ENCODE results near the gene TEX2. TPM values are rescaled to one million over a fixed set of nuclear protein-coding genes. Genes with fewer than 3 reads are reported as not detected.

Gene TEX2
- total and polyA plus RNA-seq, 9 of the 15 experiments (the other 6 are each of a cell fraction or from before 2014, with no cell fraction given) = 4.1 to 27.6 (median 19.3) TPM

DNA sequence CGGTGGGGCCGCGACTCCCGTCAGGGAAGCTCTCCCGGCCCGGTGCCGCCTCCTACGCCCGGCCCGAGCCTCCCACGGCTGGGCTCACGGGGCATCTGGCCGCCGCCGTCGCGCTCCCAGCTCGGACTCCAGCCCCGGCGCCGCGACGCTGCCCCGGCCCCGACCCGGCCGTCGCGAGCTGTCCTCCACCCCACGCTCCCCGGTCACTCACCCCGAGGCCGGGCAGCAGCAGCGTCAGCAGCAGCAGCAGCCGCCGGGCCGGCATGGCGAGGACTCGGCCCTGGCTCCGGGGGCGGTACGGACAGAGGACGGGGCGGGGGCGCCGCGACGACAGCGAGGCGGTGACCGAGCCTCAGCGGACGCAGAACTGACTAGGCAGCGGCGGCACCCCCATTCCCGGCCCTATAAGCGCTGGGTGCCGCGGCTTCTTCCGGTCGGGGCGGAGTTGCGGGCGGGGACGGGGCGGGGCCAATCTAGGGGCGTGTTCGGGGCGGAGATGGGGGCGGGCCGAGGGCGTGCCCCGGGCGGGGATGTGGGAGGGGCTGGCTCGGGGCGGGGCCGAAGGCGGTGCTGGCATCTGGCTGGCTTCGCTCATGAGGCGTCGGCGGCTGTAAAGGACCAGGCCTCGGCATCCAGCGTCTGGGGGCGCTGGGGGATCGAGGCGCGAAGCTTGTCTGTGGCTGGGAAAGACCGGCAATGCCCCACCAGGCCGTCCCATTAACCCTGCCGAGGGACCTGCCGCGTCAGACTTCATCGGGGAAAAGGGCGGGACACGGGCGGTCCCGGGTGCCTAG, 133.1 kb downstream of the TEX2 start, which contains the start of gene ERN1:
Gene ERN1, minus strand, starts transcription at position 380 of the 794 bp plus-strand sequence. Its CDS starts 115 bp downstream, at position 265.
- intact Hi-C loops (cut with micrococcal nuclease) (loop anchor here (1.0 to 5.0 kb wide), 3 partner anchors 48 to 213 kb away; partner anchors contain the start of gene GH1), in situ Hi-C loops (cut with MboI) (loop anchor here (5.0 to 10.0 kb wide), 3 partner anchors 68 to 218 kb away; partner anchors contain the start of gene CSHL1)
- Histone ChIP-seq H3K79me2 (ENCODE audit: control insufficient read depth, insufficient read depth, low read length) (peaks cover 37% of the 10 kb centered on the region), H3K4me1 (replicated peaks in 1 of 2; ENCODE audit: control insufficient read depth in 2 of 2, insufficient read depth in 2 of 2, low read length in 2 of 2) (peaks cover 16 to 19% of the 10 kb centered on the region in 2 experiments; a peak in 4 of 5 replicates), H3K9me1 (ENCODE audit: control insufficient read depth, insufficient read depth, low read length) (peaks cover 3% of the 10 kb centered on the region), H4K20me1 (replicated peaks; ENCODE audit: control insufficient read depth, insufficient read depth, low read length) (no peaks in the 10 kb centered on the region), H3K9ac (ENCODE audit: insufficient read depth in 1 of 2, low read depth in 2 of 2, low read length in 2 of 2) (peak within 1 kb of the TSS; percentile 84 to 95), H3K4me2 (ENCODE audit: insufficient read depth, low read length) (peak within 1 kb of the TSS; percentile 93), H3K9me3 (replicated peaks; ENCODE audit: control insufficient read depth, insufficient read depth, low read depth, low read length) (no peaks in the 10 kb centered on the region), H3K4me3 (peak within 1 kb of the TSS; percentile 84), H3K36me3 (ENCODE audit: control insufficient read depth, insufficient read depth, low read length) (no peaks in the 10 kb centered on the region), H3K27ac (ENCODE audit: extremely low read depth, low read depth, low read length) (peak within 1 kb of the TSS; percentile 84), H3K27me3 (ENCODE audit: control insufficient read depth in 2 of 2, insufficient read depth in 2 of 2, low read length in 2 of 2) (no peaks in the 10 kb centered on the region), H2AFZ (ENCODE audit: low read depth, low read length) (peak within 1 kb of the TSS; percentile 94)
- peak; percentile 95 for ATAC-seq
- ChIA-PET POLR2A (interaction anchor here (0.7 to 2.3 kb wide), 13 partner anchors 9 to 150 kb away, joined by 3 to 13 read pairs (median 4); no protein-coding TSS in a partner anchor), CTCF (ENCODE audit: low intra/inter-chr PET ratio) (no interaction called here)
- BruUV-seq (replicated peaks) = no TSS peak
- peak; percentile 93 to 96 (median 96) for DNase-seq (ENCODE audit: extremely low read depth in 1 of 4, low spot score in 3 of 4)
- no peak for FAIRE-seq
- WGBS (ENCODE audit: insufficient coverage, low coverage, missing lambda C conversion rate) = 6% methylated on average over 41 of the region's 98 CpGs
- TF ChIP-seq STAT5B (CRISPR knock-in tag; IDR thresholded peaks at IDR 0.05) (no peak), HMG20A (CRISPR knock-in tag; conservative IDR thresholded peaks at IDR 0.05) (no peak), POLR2AphosphoS2 (IDR thresholded peaks at IDR 0.05; ENCODE audit: low read length) (no peak; the same call in 1 of the 2 replicates), MTA2 (IDR thresholded peaks at IDR 0.05; ENCODE audit: low read depth) (no peak), SAFB (IDR thresholded peaks at IDR 0.05; ENCODE audit: borderline replicate concordance, low read depth, low read length) (no peak), ZFP1 (CRISPR knock-in tag; IDR thresholded peaks at IDR 0.05) (no peak), L3MBTL2 (IDR thresholded peaks at IDR 0.05) (peak; percentile 93), FOXA3 (CRISPR knock-in tag; conservative IDR thresholded peaks at IDR 0.05 in 1 of 2, IDR thresholded peaks at IDR 0.05 in 1 of 2) (peak in 1 of 2 experiments; percentile 28; a peak in 1 of 4 replicates), ZNF3 (CRISPR knock-in tag; IDR thresholded peaks at IDR 0.05) (no peak), EWSR1 (IDR thresholded peaks at IDR 0.05; ENCODE audit: borderline replicate concordance, low read depth, partially characterized antibody) (no peak), CBX8 (IDR thresholded peaks at IDR 0.05; ENCODE audit: borderline replicate concordance, extremely low read depth, low read depth, low read length, poor library complexity, severe bottlenecking) (no peak), DIDO1 (tag; IDR thresholded peaks at IDR 0.05; ENCODE audit: low read depth) (no peak)
- TF ChIP-seq, protein P1, sequence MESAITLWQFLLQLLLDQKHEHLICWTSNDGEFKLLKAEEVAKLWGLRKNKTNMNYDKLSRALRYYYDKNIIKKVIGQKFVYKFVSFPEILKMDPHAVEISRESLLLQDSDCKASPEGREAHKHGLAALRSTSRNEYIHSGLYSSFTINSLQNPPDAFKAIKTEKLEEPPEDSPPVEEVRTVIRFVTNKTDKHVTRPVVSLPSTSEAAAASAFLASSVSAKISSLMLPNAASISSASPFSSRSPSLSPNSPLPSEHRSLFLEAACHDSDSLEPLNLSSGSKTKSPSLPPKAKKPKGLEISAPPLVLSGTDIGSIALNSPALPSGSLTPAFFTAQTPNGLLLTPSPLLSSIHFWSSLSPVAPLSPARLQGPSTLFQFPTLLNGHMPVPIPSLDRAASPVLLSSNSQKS (CRISPR knock-in tag; IDR thresholded peaks at IDR 0.05) = no peak
- TF ChIP-seq, protein P2, sequence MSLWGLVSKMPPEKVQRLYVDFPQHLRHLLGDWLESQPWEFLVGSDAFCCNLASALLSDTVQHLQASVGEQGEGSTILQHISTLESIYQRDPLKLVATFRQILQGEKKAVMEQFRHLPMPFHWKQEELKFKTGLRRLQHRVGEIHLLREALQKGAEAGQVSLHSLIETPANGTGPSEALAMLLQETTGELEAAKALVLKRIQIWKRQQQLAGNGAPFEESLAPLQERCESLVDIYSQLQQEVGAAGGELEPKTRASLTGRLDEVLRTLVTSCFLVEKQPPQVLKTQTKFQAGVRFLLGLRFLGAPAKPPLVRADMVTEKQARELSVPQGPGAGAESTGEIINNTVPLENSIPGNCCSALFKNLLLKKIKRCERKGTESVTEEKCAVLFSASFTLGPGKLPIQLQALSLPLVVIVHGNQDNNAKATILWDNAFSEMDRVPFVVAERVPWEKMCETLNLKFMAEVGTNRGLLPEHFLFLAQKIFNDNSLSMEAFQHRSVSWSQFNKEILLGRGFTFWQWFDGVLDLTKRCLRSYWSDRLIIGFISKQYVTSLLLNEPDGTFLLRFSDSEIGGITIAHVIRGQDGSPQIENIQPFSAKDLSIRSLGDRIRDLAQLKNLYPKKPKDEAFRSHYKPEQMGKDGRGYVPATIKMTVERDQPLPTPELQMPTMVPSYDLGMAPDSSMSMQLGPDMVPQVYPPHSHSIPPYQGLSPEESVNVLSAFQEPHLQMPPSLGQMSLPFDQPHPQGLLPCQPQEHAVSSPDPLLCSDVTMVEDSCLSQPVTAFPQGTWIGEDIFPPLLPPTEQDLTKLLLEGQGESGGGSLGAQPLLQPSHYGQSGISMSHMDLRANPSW (CRISPR knock-in tag; IDR thresholded peaks at IDR 0.05) = 0 out of 2 replicates have a peak, but pooled peaks have one; percentile 55
- TF ChIP-seq, protein P3, sequence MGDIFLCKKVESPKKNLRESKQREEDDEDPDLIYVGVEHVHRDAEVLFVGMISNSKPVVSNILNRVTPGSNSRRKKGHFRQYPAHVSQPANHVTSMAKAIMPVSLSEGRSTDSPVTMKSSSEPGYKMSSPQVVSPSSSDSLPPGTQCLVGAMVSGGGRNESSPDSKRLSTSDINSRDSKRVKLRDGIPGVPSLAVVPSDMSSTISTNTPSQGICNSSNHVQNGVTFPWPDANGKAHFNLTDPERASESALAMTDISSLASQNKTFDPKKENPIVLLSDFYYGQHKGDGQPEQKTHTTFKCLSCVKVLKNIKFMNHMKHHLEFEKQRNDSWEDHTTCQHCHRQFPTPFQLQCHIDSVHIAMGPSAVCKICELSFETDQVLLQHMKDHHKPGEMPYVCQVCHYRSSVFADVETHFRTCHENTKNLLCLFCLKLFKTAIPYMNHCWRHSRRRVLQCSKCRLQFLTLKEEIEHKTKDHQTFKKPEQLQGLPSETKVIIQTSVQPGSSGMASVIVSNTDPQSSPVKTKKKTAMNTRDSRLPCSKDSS (IDR thresholded peaks at IDR 0.05; ENCODE audit: low read depth, partially characterized antibody) = no peak
